SKM-1 (cell line): ENCODE measurements around the gene ZAP70.
"Not testable (repeated sequence)": the region's sequence is repeated elsewhere in the genome, so short reads cannot be mapped to it uniquely, and the experiment has no call there.

Source experiments
- DNase-seq: peaks from one replicate; lab custom pipeline; 2025; ENCODE audit not compliant: unreplicated experiment; lab: John Stamatoyannopoulos, UW

Gene ZAP70

DNA sequence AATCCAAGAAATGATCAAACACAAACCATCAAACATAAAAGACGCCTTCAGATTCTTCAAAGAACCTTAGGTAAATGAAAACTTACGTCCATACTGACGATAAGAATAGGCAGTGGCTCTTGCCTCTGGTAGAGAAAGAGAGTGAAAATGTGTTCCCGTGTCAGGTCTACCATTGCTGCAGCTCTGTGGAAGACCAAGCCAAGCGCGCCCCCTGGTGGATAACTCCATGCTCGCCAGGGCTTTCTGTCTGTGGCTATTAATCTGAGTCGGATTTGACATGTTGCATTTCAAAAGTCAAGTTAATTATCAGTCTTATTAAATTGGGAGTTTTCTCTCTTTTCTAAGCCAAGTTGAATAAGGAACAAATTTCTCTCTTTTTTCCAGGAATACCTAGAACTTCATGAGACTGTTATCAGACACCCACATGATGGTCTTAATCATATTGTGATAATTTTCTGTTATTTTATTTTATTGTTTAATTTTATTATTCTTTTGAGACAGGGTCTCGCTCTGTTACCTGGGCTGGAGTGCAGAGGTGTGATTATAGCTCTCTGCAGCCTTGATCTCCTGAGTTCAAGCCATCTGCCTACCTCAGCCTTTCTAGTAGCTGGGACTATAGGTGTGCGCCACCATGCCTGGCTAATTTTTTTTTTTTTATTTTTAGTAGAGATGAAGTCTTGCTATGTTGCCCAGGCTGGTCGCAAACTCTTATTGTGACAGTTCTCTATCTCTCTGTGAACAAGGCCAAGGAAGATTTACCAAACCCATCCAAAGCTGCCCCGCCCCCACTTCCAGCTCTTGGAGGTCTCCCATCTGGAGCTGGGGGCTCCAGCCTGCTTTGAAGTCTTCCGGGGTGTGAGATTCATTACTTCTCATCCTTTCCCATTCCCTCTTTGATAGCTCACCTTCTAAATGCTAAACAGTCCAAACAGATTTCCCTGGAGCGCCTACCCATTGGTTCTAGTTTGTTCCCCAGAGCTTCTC is 15.8 kb upstream of the ZAP70 start:
- DNase-seq: peak; percentile 80

DNA sequence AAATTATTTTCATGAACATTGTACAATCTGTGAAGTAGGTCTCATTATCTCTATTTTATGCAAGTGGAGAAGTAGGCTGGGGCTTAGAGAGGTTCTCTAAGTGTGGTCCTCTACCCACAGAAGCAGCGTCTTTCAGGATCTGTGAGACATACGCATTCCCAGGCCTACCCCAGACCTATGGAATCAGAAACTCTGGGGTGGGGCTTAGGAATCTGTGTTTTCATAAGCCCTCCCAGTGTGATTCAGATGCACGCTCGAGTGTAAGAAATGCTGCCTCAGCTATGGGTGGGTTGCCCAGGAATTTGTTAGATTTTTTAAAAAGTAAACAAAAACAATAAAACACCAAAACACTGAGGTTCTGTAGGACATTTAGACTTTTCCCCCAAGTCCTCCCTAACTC is 14.8 kb upstream of the ZAP70 start:
- no peak for DNase-seq

DNA sequence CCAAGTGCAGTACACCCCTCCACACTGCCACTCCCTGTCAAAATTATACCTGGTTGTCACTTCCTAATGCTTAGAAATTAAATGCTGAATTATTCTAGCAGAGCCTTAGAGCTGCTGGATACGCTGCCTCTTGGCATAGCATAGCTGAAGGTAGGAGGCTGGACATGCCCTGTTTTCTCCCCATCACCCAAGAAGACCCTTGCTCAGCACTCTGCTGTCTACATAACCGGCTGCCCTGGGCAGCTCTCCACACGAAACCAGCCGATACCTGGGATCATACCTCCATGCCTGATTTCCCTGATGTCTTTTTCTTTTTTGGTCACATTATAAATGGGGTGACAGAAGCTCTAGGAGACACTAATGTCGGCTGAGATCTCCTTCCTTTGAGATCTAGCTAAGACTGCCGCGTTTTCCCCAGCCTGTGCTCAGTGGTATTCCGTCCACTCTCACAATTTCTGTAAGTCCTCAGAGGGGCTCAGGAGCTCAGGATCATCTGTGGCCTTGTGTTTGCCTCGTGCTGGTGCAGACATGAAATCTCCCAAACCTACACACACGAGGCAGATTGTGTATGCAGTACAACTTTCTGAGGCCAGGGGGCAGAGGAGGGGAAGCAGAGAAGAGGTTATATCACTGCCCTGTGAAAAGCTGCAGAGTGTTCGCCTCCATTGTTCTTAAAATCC is 13.5 kb upstream of the ZAP70 start:
- peak; percentile 88 for DNase-seq

DNA sequence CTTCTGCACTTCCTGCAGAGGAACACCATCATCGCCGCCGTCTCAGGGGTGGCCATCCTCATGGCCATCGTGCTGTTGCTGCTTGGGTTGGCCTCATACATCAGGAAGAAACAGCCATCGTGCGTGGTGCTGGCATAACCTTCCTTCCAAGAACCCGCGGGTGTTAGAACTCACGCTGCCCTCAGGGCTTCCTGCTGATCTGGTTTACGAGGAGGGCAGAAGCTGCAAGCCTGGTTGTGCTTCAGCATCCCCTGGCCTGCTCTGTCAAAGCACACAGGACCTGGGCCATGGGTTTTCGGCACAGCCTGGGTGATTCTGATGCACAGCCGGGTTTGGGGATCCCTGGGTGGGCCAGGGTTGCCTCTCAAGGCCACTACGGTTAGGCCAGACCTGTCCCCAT is 12.2 kb upstream of the ZAP70 start:
- no peak for DNase-seq

DNA sequence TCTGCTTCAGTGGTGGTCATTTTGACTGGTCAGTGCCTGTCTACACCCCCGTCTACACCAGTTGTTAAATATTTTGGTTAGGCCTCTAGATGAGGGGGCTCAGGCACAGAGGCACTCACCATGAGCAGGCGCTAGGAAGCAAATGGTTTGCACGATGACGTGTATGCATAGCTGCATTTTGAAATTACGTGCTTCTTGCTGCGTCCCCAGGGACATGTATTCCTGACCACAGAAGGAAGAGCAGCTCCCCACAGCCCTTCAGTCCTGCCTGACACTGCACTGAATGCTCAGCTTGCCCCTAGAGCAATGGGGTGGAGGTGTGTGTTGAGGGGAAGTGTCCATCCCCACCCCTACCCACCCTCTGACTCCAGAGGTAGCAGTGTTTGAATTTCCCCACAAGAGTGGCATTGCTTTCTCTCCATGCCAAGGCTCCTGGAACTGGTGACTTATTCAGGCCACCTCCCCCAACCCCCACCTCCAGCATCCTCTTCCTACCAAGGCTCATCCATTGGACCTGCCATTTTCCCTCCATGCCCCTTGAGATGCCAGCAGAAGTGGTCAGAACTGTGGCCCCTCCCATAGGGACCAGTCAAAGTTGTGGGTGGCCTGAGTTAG is 11.4 kb upstream of the ZAP70 start:
- no peak for DNase-seq

DNA sequence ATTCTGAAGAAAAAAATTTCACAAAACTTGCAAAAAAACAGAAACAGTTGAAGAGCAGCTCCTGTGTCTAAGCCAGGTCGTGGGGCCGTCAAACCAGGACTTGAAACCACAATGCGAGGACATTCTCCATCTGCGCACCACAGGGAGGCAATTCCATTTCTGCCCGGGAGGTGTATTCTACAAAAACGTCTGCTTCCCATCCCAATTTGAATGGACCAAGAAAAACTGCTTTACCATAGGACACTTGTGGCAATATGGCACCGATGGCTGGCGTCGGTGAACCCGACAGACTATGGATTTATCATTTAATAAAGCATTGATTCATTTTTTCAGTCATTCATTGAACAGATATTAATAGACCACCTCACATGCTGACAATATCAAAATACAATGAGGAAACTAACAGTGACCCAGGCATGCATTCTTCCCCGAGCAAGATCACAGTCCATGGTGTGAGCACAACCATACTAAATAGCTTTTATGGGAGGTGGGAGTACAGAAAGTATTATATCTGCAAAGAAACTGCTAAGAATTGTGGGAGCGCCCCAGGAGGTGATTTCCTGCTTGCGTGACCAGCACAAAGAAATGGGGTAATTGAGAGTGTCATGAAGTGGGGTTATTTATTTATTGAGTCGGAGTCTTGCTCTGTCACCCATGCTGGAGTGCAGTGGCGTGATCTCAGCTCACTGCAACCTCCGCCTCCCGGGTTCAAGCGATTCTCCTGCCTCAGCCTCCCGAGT is 10.5 kb upstream of the ZAP70 start:
- no peak for DNase-seq

DNA sequence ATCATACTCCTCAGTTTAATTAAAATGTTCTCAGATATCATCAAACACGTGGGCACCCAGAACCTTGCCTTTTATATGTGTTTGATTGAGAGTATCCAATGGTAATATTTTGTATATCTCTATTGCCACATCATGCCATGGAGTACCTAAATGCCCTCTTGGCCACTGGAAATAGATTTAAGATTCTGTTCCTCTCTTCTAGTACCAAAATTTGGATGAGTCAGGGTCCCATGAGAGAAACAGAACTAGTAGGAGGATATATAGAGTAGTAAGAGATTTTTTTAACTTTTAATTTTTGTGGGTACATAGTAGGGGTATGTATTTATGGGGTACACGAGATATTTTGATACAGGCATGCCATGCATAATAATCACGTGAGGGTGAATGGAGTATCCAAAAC is 9.6 kb upstream of the ZAP70 start:
- no peak for DNase-seq

DNA sequence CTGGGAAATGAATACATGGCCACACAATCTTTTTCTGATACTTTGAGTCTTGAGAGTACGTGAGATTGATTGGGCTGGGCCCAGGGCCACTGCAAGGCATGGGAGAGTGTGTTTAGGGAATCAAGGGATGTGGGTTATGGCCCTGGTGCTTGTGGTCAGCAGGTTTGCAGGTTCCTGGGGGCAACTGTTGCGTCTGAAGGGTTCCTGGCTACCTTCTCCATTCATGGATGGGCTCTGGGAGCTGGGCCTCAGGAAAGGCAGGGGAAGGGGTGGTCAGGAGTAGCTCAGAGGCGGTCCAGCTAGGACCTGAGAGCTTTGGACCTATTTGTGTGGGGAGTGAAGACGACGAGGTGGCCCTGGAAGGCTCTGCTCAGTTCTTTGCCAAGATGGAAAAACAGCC is 8.4 kb upstream of the ZAP70 start:
- DNase-seq: no peak

DNA sequence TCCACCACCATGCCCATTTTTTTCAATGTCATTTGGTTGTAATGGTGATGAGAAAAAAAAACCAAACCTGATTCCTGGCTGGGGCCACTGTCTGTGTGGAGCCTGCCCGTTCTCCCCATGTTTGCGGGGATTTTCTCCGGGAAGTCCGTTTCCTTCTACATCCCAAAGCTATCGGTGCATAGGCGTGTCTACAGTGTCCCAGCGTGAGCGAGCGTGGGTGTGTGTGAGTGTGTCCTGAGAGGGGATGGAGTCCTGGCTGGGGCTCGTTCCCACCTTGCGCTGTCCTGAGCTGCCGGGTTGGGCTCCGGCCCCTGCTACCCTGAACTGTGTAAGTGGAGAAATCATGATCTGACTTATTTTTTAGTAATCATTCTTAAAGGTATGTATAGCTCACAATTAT is 7.3 kb upstream of the ZAP70 start:
- no peak for DNase-seq

DNA sequence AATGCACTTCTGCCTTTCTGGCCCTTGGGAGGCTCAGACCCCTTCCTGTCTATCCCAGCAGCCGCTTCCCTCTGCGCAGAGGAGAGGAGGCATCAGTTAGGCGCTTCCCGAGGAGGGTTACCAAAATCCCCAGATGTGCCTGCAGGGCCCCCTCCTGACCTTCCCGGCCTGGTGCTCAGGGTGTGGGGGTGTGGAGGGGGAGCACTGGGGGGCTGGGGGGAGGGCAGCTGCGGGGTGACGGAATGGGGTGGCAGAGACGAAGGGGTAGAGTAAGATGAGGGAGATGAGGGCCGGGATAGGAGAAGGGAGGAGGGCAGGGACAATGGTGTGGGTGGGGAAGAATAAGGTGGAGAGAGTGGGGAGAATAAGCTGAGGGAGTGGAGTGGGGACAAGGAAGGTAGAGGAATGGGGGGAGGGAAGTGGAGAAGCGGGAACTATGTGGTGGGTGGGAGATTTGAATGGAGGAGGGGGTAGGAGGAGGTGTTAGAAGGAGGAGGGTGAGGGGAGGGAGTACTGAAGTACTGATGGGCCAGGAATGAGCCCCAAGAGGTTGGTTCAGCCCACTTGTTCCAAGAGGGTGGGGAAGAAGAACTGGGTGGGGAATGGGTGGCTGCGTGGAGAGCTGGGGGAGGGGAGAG is 6.5 kb upstream of the ZAP70 start:
- DNase-seq: no peak

DNA sequence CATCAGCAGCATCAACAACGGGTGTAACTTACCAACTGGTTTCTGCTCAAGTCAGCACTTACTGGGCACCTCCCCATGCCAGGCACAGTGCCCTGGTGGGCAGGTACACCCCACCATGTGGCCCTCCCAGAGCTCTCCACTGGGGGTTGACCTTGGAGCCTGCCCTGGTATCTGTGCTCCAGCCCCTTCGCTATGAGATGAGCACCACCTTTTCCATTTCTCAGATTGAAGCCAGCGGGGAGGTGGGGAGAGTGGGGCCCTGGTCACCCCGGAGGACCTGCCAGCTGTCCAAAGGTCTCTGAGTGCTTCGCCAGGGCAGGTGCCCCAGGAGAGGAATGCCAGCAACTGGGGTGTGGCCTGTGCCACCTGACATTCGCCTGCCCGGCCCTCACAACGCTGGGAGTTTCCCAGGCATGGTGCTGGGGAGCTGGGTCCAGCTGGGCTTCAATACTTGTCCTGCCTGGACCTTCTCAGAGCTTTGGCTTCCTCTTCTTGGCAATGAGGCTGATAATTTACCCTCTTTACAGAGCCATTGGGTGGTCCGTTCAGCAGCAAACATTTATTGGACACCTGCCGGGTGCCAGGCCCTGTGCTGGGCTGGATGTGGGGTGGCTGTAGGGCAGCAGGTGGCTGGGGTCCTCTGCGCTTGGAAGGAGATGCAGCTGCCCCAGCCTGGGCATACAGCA is 5.9 kb upstream of the ZAP70 start:
- DNase-seq: no peak

DNA sequence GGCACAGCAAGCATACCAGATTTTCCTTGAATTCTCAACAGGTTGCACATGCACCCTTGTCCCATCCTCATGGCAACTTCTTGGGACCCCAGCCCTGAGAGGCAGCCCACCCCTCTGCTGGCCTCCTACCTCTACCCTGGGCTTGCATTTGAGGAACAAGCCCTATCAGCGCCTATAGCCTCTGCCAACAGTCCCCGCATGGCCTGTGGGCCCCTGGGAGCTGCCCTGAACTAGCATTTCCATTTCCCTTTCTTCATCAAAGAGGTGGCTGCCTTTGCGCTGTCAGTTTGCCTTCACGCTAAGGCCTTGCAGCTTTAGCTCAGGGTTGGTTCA is 5.4 kb upstream of the ZAP70 start:
- DNase-seq: no peak

DNA sequence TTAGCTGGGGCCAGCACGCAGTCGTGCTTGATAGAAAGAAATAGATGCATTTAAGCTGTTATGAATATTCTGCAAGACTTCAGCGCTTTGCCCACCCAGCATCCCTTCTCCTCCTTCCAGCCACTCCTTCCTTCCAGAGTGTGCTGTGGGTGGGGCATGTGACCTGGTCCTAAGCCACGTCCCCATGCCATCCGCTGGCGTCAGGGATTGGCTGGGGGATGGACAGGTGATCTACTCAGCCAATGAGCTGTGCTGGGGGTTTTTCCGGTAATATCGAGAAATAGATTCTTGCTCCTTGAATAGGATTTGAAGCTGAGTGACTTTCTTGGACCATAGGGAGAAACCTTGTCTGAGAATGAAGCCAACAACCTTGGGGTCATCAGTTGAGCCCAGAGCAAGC is 4.8 kb upstream of the ZAP70 start:
- DNase-seq: no peak

DNA sequence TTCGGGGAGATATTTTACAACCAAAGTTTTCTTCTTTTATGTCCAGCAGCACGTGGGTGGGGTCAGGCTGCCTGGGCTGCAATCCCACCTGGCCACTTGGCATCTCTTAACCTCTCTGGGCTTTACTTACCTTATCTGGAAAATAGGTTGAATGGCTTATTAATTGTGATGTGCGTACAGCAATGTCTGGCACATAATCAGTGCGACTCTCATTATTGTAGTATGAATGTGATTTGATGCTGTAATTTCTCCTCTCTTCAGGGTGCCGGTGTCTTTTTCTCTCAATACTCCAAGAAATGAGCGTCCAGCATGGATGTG is 2.0 kb upstream of the ZAP70 start:
- no peak for DNase-seq

DNA sequence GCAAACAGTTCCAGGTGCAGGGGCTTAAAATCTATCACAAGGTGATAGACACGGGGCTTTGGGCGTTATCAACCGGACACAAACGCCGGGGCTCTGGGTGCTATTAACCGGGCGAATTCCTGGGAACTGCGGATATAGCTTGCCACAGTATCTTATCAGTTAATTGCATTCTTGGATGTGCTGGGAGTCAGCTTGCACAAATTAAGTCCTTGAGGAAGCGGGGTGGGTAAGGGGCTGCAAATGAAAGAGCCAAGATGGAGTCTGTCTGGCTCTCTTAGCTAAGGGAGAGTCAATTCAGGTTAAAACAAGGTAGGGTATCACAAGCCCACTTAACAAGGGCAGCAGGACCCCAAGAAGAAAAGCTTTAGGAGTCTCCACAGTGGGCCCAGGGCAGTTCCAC is 1.2 kb upstream of the ZAP70 start:
- not testable (repeated sequence) for DNase-seq

DNA sequence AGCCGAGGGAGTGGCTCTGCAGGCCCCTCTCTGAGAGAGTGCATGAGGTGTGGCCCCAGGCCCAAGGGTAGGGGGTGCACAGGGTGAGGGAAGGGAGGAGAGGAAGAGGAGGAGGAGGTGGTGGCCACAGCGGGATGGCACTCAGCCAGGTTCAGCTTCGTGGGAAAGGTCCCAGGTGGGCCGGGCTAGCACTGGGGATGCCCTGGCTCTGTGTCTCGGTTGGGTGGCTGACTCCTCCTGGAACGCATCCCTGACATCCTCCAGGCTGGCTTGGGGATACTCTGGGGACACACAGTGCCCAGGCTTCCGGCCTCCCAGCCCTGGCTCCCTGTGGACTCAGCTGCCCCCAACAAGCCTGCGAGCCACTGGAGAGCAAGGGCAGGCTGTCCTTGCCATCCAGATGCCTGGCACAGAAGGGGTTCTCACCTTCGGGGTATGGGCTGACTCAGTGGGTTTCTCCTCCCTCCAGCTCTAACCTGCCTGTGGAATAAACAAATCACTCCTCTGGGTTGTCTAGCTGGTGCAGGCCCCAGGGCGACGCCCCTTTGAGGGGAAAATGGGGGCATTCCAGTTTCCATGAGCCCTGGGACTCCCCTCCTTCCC is 582 bp upstream of the ZAP70 start:
- DNase-seq: no peak

DNA sequence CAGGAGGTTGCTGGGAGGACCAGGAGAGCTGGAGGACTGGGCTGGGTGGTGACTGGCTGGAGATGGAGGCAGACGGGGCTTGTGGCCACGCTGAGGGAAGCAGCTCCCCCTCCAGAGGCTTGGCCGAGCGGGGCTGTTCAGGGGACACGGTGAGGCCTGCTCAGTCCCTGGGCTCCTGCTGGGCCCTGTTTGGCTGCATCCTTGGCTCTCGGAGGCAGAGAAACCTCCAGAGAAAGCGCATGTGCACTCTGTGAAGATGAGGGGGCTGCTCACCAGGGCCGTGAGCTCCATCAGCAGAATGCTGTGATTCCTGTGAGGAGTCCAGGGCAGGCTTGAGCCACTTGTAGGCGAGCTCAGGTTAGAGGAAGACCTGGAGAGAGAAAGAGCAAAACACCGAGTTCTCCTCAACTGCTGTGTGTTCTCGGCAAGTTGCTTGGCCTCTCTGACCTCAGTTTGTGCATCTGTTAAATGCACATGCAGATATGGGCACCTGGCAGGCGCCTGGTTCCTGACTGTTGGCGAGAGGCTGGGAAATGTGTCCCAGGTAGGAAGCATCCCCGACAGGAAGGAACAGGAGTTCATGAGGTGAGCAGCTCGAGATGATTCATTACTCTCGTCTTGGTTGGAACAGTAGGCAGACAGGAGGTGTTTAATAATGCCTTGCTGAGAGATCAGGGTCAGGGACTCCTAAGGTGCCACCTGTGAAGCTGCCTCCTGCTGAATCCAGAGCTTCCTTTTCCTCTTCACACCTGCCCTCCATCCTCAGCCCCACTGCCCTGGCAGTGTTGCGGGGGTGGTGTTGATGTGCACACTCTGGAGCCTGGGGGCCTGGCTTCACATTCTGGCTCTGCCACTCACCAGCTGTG is 941 bp downstream of the ZAP70 start:
- no peak for DNase-seq

DNA sequence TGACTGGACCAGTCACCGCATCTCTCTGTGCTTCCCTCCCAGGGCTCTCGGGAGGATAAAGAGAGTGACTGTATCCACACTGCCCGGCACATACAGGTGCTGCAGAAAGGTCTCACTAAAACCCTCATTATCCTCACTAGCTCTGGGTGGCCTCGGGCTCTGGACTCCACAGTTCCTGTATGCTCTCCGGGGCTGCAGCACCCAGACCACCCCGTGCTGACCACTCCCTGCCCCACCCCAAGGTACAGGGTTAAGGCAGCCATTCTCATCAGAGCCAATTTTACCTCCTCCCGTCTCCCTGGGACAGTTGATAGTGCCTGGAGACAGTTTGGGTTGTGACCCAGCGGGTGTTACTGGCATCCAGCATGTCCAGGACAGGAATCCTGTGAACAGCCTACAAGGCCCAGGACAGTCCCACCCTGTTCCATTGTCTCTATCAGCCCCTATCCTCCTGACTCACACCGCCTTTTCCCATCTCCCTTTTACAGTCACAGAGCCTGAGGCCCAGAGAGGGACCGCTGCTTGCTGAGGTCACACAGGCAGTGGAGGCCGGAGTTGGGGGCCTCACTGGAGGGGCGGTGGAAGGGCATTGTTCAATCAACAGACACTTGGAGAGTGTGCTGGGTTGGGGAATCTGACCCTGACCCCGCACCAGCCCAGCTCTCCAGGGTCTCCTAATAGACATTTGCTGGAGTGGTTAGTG is 1.7 kb downstream of the ZAP70 start:
- DNase-seq: no peak
